ENCODE data around the gene PPM1J. TPM values are rescaled to one million over a fixed set of nuclear protein-coding genes. Genes with fewer than 3 reads are reported as not detected.

The PPM1J gene
- total RNA-seq, 1 donor from 2014 or later, result 0.69 TPM

GRCh38 chr1:112687361-112687760 is 27.8 kb downstream of the PPM1J start:
- Mint-ChIP-seq H3K4me1 (ENCODE audit: low read depth, unreplicated experiment) (peaks cover 4% of the 10 kb centered on the region), H3K36me3 (ENCODE audit: unreplicated experiment) (no peaks in the 10 kb centered on the region), H3K27ac (ENCODE audit: unreplicated experiment) (no peak overlapping the region), H3K27me3 (ENCODE audit: unreplicated experiment) (peaks cover 5% of the 10 kb centered on the region), H3K4me3 (ENCODE audit: unreplicated experiment) (no peak overlapping the region), H3K9me3 (ENCODE audit: unreplicated experiment) (peaks cover 2% of the 10 kb centered on the region)
- no peak for DNase-seq
- no peak for TF ChIP-seq CTCF (IDR thresholded peaks at IDR 0.05; ENCODE audit: partially characterized antibody, unreplicated experiment)

DNA sequence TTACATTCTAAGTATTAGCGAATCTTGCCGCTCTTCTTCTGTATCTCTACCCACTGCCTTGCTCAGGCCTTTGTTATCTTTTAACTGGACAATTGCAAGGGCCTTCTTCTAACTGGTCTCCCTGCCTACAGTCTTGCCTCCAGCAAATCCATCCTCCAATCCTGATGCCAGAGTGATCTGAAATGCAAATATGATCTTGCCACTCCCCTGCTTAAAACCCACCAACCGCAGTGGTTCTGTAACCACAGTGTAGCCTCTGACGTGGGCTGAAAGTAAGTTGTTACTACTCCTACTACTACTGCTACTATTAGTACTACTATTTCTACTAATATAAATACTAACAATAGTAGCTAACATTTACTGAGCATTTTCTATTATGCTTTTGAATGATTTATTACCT is 28.3 kb downstream of the PPM1J start:
- Mint-ChIP-seq H3K36me3 (ENCODE audit: unreplicated experiment) (no peaks in the 10 kb centered on the region), H3K27ac (ENCODE audit: unreplicated experiment) (no peak overlapping the region), H3K4me1 (ENCODE audit: low read depth, unreplicated experiment) (peaks cover 4% of the 10 kb centered on the region), H3K27me3 (ENCODE audit: unreplicated experiment) (peaks cover 5% of the 10 kb centered on the region), H3K9me3 (ENCODE audit: unreplicated experiment) (peaks cover 2% of the 10 kb centered on the region), H3K4me3 (ENCODE audit: unreplicated experiment) (no peak overlapping the region)
- no peak for DNase-seq
- no peak for TF ChIP-seq CTCF (IDR thresholded peaks at IDR 0.05; ENCODE audit: partially characterized antibody, unreplicated experiment)

- peaks cover 4% of the 10 kb centered on the region for H3K4me1 Mint-ChIP-seq (ENCODE audit: low read depth, unreplicated experiment)
- H3K9me3 Mint-ChIP-seq (ENCODE audit: unreplicated experiment), result peaks cover 2% of the 10 kb centered on the region
- TF ChIP-seq CTCF (IDR thresholded peaks at IDR 0.05; ENCODE audit: partially characterized antibody, unreplicated experiment), result no peak
- H3K27me3 Mint-ChIP-seq (ENCODE audit: unreplicated experiment), result peaks cover 2% of the 10 kb centered on the region
- H3K4me3 Mint-ChIP-seq (ENCODE audit: unreplicated experiment), result no peak overlapping the region
- DNase-seq, result no peak
- no peaks in the 10 kb centered on the region for H3K36me3 Mint-ChIP-seq (ENCODE audit: unreplicated experiment)
- no peak overlapping the region for H3K27ac Mint-ChIP-seq (ENCODE audit: unreplicated experiment)
These were observed 28.7 kb downstream of the PPM1J start for GRCh38 chr1:112686417-112686816.

- peaks cover 2% of the 10 kb centered on the region for H3K9me3 Mint-ChIP-seq (ENCODE audit: unreplicated experiment)
- no peak for DNase-seq
- no peaks in the 10 kb centered on the region for H3K36me3 Mint-ChIP-seq (ENCODE audit: unreplicated experiment)
- no peak overlapping the region for H3K4me3 Mint-ChIP-seq (ENCODE audit: unreplicated experiment)
- no peak for TF ChIP-seq CTCF (IDR thresholded peaks at IDR 0.05; ENCODE audit: partially characterized antibody, unreplicated experiment)
- no peak overlapping the region for H3K27ac Mint-ChIP-seq (ENCODE audit: unreplicated experiment)
- peaks cover 4% of the 10 kb centered on the region for H3K4me1 Mint-ChIP-seq (ENCODE audit: low read depth, unreplicated experiment)
- H3K27me3 Mint-ChIP-seq (ENCODE audit: unreplicated experiment), result peaks cover 2% of the 10 kb centered on the region
These were observed 29.2 kb downstream of the PPM1J start for GRCh38 chr1:112685913-112686312.

DNA sequence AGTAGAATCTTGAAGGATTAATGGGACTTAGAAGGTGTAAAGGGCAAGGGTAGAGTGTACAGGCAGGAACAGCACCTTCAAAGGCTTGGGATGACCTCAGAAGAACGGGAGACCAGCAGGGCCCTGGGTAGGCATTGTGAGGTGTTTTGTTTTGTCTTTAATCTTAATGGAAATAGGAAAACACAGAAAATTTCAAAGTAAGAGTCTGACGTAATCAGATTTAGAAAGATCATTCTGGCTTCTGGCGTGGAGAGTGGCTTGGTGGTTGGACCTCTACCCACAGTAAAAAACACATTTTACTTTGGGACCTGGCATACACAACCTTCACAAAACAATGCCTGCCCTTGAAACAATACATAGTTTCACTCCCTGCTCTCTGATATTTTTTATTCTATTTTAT is 36.5 kb downstream of the PPM1J start:
- Mint-ChIP-seq H3K9me3 (ENCODE audit: unreplicated experiment) (no peaks in the 10 kb centered on the region), H3K27ac (ENCODE audit: unreplicated experiment) (no peak overlapping the region), H3K4me3 (ENCODE audit: unreplicated experiment) (no peak overlapping the region), H3K36me3 (ENCODE audit: unreplicated experiment) (no peaks in the 10 kb centered on the region), H3K4me1 (ENCODE audit: low read depth, unreplicated experiment) (no peaks in the 10 kb centered on the region), H3K27me3 (ENCODE audit: unreplicated experiment) (peaks cover 5% of the 10 kb centered on the region)
- no peak for DNase-seq
- no peak for TF ChIP-seq CTCF (IDR thresholded peaks at IDR 0.05; ENCODE audit: partially characterized antibody, unreplicated experiment)
